AG20443 (cell line): ENCODE measurements around the gene CGREF1.

ENCODE experiments used
- DNase-seq: peaks from one replicate; pipeline ENCODE4 v3.0.0; 2012; ENCODE audit warnings: low spot score, mixed read lengths

The CGREF1 gene, protein sequence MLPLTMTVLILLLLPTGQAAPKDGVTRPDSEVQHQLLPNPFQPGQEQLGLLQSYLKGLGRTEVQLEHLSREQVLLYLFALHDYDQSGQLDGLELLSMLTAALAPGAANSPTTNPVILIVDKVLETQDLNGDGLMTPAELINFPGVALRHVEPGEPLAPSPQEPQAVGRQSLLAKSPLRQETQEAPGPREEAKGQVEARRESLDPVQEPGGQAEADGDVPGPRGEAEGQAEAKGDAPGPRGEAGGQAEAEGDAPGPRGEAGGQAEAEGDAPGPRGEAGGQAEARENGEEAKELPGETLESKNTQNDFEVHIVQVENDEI

DNA sequence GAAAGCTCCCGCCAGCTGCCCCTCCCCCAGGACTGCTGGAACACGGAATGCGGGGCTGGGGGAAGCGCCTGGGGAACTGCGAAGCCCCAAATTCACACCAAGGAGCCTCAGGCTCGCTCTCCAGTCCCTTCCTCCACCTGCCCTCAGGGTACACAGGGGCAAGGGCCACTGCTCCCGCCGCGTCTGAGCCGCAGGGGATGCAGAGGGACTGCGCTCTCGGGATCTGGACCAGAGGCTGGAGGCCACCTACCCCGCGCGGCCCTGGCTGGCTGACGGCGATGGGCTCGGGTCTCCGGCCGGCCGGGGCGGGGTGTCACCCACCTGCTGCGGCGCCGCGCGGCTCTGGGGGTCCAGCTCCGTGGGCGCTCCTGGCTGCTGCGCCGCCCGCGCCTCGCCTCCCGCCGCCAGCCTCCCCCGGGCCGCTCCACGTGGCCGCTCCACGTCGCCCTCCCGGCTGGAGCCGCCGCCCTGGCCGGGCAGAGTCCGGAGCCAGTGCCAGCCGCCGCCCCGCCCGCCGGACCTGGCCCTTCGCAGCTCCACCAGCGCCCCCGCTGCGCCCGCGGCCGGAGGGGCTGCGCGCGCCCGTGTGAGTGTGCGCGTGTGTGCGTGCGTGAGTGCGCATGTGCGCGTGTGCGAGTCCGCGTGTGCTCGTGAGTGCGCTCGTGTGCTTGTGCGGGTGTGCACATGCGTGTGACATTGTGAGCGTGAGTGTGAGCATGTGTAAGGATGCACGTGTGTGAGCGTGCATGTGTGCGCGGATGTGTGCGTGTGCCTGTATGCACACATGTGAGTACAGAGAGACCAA is at the start of gene CGREF1:
TSS of gene CGREF1 (minus strand) at position 604 of the 805 bp plus-strand sequence. CDS start 14,762 bp downstream, outside the sequence.
- DNase-seq, result peak; percentile 74

GRCh38 chr2:27164960-27165763 is 46.2 kb upstream of the CGREF1 start:
- DNase-seq, result no peak

DNA sequence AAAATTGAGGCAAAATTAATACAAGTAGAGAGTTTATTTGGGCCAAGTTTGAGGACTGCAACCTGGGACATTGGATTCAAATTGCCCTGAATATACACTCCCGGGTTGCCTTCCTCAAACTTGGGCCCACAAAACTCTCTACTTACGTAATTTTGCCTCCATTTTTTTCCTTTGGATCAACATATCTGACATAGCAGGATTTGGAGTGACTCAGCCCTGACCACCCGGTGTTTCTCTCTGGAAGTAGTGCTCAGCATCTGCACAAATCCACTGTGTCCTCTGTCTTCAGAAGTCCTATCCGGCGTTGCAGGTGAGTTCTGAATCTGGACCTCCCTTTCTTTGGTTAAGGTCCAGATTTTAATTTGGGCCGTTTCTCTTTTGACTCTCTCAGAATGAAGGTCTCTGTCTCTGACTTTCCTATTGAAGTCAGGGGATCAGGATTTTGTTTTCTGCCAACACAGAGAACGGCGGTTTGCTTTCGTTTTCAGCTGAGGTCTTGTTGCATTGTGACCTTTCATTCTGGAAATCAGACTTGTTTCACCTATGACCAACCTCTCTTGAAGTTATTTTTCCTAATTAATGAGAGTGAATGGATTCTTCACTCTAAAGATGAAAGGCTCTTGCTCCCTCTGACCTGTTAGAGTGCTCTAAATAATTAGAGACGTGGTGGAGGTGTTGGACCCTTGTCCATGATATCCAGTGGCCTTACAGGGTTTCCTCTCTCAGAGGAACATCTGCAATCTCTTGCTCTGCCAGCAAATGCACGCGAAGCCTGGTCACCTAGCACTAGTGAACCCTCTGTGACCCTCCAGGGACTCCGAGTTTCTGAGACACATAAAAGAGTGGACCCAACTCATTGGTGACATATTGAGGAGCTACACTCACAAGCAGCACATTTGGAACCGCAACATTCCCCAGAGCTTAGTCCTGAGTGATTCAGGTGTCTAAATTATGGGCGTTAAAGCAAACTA is 43.5 kb upstream of the CGREF1 start:
- no peak for DNase-seq

DNA sequence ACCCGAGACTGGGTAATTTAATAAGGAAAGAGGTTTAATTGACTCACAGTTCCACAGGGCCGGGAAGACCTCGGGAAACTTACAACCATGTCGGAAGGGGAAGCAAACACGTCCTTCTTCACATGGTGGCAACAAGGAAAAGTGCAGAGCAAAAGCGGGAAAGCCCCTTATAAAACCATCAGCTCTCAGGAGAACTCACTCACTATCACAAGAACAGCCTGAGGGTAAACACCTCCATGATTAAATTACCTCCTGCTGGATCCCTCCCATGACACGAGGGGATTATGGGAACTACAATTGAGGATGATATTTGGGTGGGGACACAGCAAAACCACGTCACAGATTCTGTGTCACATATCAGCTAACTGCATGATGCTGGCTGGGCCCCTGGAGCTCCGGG is 41.3 kb upstream of the CGREF1 start:
- DNase-seq, result no peak

DNA sequence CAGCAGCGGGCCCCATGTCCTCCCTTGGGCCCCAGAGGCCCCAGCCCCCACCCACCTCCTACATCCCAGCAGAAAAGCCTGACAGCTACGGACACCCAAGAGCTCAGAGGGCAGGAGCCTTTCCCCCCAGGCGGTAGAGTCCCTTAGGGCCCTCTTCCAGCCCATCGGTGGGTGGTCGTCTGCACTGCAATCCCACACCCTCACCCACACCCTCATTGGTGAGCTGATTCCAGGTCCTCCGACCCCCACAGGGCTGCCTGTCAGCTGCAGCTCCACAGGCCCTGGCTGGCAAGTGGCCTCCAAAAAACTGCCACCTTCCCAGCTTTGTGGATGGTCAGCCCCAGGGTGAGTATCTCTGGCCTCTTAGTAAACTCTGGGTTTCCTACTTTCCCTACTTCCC is 40.3 kb upstream of the CGREF1 start:
- DNase-seq, result no peak

- DNase-seq, result no peak
Observed at GRCh38 chr2:27158468-27158867, 39.5 kb upstream of the CGREF1 start.

DNA sequence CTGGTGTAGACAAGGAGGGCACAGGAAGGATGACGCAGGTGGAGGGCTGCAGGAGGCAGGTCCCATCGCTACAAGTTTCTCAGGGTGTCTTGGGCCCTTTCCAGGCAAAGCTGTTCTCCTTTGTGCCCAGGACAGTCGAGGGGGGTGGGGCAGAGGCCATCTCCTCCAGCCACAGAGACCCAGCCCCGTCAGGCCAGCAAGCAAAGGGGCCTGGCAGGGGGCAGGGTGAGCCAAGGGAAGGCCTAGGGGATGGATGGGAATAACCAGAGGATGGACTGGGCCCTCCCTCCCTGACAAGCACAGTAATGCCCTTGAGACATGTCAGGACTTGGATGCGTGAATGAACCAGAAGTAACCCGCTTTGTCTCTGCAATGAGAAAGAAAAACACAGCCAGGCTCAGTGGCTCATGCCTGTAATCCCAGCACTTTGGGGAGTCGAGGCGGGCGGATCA is 36.2 kb upstream of the CGREF1 start:
- DNase-seq, result peak; percentile 4

- DNase-seq, result peak; percentile 7
Observed at GRCh38 chr2:27154488-27154887, 35.6 kb upstream of the CGREF1 start.

- DNase-seq, result peak; percentile 72
Observed at GRCh38 chr2:27152796-27153464, 34.0 kb upstream of the CGREF1 start.

DNA sequence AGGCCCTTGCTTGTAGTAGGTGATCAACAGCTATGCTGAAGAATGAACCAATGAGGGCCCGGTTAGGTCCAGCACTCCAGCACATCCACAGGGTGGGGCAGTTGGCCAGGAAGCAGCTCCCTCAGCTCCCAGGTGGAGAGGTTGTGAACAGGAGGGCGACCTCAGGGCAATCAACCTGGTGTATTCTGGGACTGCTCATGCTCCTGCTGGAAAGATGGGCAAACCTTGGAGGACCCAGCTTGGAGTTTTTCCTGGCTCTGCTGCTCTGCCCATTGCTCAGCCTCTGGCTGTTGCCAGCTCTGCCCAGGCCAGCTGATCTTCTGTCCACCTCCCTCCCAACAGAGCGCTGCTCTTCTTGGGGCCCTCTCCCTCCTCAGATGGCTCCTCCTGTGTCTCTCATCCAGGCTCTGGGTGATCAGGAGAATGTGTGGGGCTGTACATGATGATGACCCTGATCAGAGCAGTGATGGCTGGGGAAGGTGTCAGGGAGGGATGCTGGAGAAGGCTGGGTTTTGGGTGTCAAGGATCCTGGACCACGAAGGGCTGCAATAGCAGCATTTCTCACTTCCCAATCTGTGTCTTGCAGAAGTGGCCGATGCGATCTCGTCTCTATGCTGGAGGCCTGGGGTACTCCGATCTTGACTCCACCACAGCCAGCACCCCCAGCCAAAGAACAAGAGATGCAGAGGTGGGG is 33.3 kb upstream of the CGREF1 start:
- peak; percentile 11 for DNase-seq

- no peak for DNase-seq
Observed at GRCh38 chr2:27150639-27151230, 31.8 kb upstream of the CGREF1 start.

- peak; percentile 7 for DNase-seq
Observed at GRCh38 chr2:27149570-27150405, 30.9 kb upstream of the CGREF1 start.

DNA sequence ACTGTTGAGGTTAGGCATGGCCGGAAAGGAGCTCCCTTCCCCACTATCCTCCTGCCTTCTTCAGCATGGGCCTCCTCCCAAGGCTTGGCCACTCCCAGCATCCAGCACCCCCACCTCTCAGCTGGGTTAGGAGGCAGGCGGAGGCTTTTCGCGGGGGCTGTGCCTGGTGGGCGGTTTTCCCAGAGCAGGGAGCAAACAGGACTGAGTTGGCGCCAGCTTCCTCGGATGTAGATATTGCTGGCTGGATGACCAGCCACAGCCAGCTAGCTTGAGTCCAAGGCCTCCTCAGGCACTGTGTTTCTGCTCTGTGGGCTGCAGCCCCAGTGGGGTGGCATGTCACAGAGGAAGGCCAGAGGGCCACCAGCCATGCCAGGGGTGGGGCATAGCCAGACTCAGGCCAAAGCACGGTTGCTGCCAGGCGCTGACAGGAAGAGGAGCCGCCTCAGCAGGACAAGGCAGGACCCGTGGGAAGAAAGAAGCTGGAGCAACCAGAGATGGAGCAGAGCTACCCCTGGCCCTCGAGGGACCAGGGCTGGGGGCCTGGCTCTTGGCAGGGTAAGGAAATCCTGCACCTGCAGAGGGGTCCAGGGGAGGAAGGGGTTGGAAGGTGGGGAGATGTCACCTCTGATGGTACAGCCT is 30.0 kb upstream of the CGREF1 start, which contains the start of gene TCF23:
TSS of gene TCF23 (plus strand) at position 204 of the 639 bp plus-strand sequence. CDS start at position 334, 130 bp downstream.
- no peak for DNase-seq

GRCh38 chr2:27147935-27148334 is 29.0 kb upstream of the CGREF1 start:
- DNase-seq, result no peak

DNA sequence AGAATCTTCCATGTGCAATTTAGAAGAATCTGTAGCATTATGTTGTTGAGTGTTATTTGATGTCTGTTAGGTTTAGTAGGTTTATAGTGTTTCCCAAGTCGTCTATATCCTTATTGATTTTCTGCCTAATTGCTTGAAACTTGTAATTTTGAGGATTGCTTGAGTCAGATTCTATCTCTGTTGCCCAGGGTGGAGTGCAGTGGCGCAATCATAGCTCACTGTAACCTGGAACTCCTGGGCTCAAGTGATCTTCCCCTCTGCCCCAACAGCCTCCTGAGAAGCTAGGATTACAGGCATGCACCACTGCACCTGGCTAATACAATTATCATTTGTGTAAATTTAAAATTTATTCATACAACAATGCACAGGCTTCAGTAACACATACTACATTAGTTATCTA is 26.8 kb upstream of the CGREF1 start:
- no peak for DNase-seq

- no peak for DNase-seq
Observed at GRCh38 chr2:27143285-27143684, 24.4 kb upstream of the CGREF1 start.

DNA sequence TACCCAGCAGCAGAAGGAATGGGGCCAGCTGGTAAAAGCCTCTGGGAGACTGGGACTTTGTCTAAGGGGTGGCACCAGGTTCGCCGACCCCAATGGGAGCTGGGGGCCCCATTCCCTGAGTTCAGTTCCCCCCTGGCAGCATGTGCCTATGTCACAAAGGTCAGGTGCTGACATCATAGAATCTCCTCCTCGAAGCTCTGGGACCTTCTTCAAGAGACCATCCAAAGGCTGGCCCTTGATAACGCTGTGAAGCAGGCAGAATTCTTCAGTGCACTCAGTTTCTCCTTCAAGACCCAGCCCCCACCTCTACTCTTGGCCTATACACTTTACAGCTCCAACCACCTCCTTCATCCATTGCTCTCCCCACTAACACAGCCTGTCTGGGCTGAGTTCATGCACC is 20.4 kb upstream of the CGREF1 start, which contains the start of gene PRR30:
TSS of gene PRR30 (minus strand) at position 101 of the 400 bp plus-strand sequence. CDS start 1,081 bp downstream, outside the sequence.
- DNase-seq, result no peak

- DNase-seq, result no peak
Observed at GRCh38 chr2:27138111-27138510, 19.2 kb upstream of the CGREF1 start.
